Endodermal cell (in vitro differentiated cells): ENCODE measurements around the gene ALDH6A1. TPM values are rescaled to one million over a fixed set of nuclear protein-coding genes. Genes with fewer than 3 reads are reported as not detected.

Experiments
- DNase-seq: peaks from one replicate; pipeline ENCODE4 v3.0.0-alpha.2; 2017
- H3K27ac ChIP-seq: 2 replicates; pipeline ENCODE4 v1.5.1; 2013; ENCODE audit warnings: mild to moderate bottlenecking, low read depth, low read length, moderate library complexity
- H3K27me3 ChIP-seq: 2 replicates; pipeline ENCODE4 v1.6.1; 2013; ENCODE audit warnings: mild to moderate bottlenecking, low read length, moderate library complexity; ENCODE audit not compliant: insufficient read depth, control insufficient read depth, poor library complexity, severe bottlenecking
- H3K36me3 ChIP-seq: 2 replicates; pipeline ENCODE4 v1.7.0; 2013; ENCODE audit warnings: mild to moderate bottlenecking, low read length, moderate library complexity; ENCODE audit not compliant: control insufficient read depth, insufficient read depth
- H3K4me1 ChIP-seq: one replicate; pipeline ENCODE4 v1.7.0; 2013; ENCODE audit warnings: low read length; ENCODE audit not compliant: control insufficient read depth, insufficient read depth
- H3K4me3 ChIP-seq: 2 replicates; pipeline ENCODE4 v1.5.1; 2013; ENCODE audit warnings: mild to moderate bottlenecking, low read length, moderate library complexity
- H3K9ac ChIP-seq: 2 replicates; pipeline ENCODE4 v1.6.1; 2013; ENCODE audit warnings: mild to moderate bottlenecking, low read length, moderate library complexity; ENCODE audit not compliant: poor library complexity, severe bottlenecking; ENCODE audit errors: extremely low read depth
- H3K9me3 ChIP-seq: 2 replicates; pipeline ENCODE4 v1.6.1; 2013; ENCODE audit warnings: mild to moderate bottlenecking, low read length, moderate library complexity; ENCODE audit not compliant: control insufficient read depth
- H3K27ac Mint-ChIP-seq: 2 replicates; pipeline ENCODE4 v1.8.0; 2020; ENCODE audit warnings: mixed read lengths
- H3K27me3 Mint-ChIP-seq: 2 replicates; pipeline ENCODE4 v1.8.0; 2021; ENCODE audit warnings: mild to moderate bottlenecking, mixed read lengths; ENCODE audit not compliant: insufficient read depth
- H3K36me3 Mint-ChIP-seq: 2 replicates; pipeline ENCODE4 v1.8.0; 2020; ENCODE audit warnings: low read depth, mixed read lengths
- H3K4me1 Mint-ChIP-seq: 2 replicates; pipeline ENCODE4 v1.8.0; 2020; ENCODE audit warnings: mixed read lengths
- H3K4me3 Mint-ChIP-seq: 2 replicates; pipeline ENCODE4 v1.8.0; 2020; ENCODE audit warnings: mild to moderate bottlenecking, moderate library complexity, mixed read lengths
- H3K9me3 Mint-ChIP-seq: 2 replicates; pipeline ENCODE4 v1.8.0; 2020; ENCODE audit warnings: mild to moderate bottlenecking, mixed read lengths
- WGBS, 2 experiments: methylation state at CpG; one replicate each; pipeline versions ENCODE4 v1.1.5 to v1.1.7; 2013; ENCODE audit warnings: missing lambda C conversion rate in 2 of 2, mixed read lengths in 1 of 2; ENCODE audit not compliant: insufficient coverage in 1 of 2, insufficient read length in 1 of 2; 5-methylcytosine and 5-hydroxymethylcytosine counted together
- total RNA-seq, 2 donors: library from RNA; stranded (reverse); fragmentation: NEBNext Ultra II Directional in 1 of 2; extraction: Animal tissue kit (Norgen Biotek cat#: 25700) in 1 of 2; gene quantifications; 2 replicates in 1 of 2; 3 replicates in 1 of 2; pipeline ENCODE4 v1.2.1, GENCODE V29; 2021
- TF ChIP-seq, protein P1 (sequence below): fragments of 200-600 bp; sonication (generic); conservative IDR thresholded peaks from 2 replicates; pipeline ENCODE4 v1.5.0; 2021; ENCODE audit warnings: antibody characterized with exemption, mild to moderate bottlenecking

The ALDH6A1 gene
- total RNA-seq, 2 donors from 2014 or later = 62.0 to 66.2 TPM

- Mint-ChIP-seq H3K4me1 (peaks cover 25% of the 10 kb centered on the region), H3K27ac (no peak overlapping the region), H3K27me3 (no peaks in the 10 kb centered on the region), H3K36me3 (peaks cover 6% of the 10 kb centered on the region), H3K9me3 (no peaks in the 10 kb centered on the region), H3K4me3 (no peak overlapping the region)
- Histone ChIP-seq H3K27ac (no peak overlapping the region), H3K27me3 (no peaks in the 10 kb centered on the region), H3K4me1 (peaks cover 4% of the 10 kb centered on the region), H3K9ac (no peak overlapping the region), H3K4me3 (no peak overlapping the region), H3K9me3 (no peaks in the 10 kb centered on the region), H3K36me3 (no peaks in the 10 kb centered on the region)
- TF ChIP-seq, protein P1, sequence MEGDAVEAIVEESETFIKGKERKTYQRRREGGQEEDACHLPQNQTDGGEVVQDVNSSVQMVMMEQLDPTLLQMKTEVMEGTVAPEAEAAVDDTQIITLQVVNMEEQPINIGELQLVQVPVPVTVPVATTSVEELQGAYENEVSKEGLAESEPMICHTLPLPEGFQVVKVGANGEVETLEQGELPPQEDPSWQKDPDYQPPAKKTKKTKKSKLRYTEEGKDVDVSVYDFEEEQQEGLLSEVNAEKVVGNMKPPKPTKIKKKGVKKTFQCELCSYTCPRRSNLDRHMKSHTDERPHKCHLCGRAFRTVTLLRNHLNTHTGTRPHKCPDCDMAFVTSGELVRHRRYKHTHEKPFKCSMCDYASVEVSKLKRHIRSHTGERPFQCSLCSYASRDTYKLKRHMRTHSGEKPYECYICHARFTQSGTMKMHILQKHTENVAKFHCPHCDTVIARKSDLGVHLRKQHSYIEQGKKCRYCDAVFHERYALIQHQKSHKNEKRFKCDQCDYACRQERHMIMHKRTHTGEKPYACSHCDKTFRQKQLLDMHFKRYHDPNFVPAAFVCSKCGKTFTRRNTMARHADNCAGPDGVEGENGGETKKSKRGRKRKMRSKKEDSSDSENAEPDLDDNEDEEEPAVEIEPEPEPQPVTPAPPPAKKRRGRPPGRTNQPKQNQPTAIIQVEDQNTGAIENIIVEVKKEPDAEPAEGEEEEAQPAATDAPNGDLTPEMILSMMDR = no peak
- DNase-seq = no peak
- 87 to 94% methylated on average over 4 of the region's 4 CpGs for WGBS, 2 experiments
Observed at GRCh38 chr14:74080820-74081460, 3.3 kb downstream of the ALDH6A1 start.

DNA sequence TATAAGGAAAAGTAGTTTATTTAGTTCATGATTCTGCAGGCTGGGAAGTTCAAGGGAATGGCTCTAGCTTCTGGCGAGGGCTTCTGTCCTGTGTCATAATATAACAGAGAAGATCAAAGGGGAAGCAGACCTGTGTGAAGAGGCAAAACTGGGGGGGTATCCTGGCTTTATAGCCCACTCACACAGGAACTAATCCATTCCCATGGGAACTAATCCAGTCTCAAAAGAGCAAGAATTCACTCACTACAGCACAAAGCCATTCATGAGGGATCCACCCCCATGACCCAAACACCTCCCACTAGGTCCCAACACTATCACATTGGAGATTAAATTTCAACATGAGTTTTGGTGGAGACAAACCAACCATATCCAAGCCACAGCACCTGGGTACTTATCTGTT, 6.9 kb downstream of the ALDH6A1 start:
- Histone ChIP-seq H3K36me3 (peaks cover 9% of the 10 kb centered on the region), H3K27me3 (no peaks in the 10 kb centered on the region), H3K9ac (no peak overlapping the region), H3K27ac (no peak overlapping the region), H3K4me1 (no peaks in the 10 kb centered on the region), H3K4me3 (no peak overlapping the region), H3K9me3 (no peaks in the 10 kb centered on the region)
- no peak for DNase-seq
- Mint-ChIP-seq H3K9me3 (no peaks in the 10 kb centered on the region), H3K36me3 (peaks cover 13% of the 10 kb centered on the region), H3K27ac (peak overlapping the region; percentile 35), H3K4me1 (peaks cover 10% of the 10 kb centered on the region), H3K27me3 (no peaks in the 10 kb centered on the region), H3K4me3 (no peak overlapping the region)
- TF ChIP-seq, protein P1 = no peak
- 95% methylated on average over 1 of the region's 1 CpG; no CpG with 5 or more reads in 1 of the 2 experiments for WGBS, 2 experiments

GRCh38 chr14:74065746-74066575, 18.3 kb downstream of the ALDH6A1 start:
- H3K4me3 ChIP-seq = no peak overlapping the region
- TF ChIP-seq, protein P1 = no peak
- H3K9me3 ChIP-seq = no peaks in the 10 kb centered on the region
- 100% methylated on average over 1 of the region's 3 CpGs; no CpG with 5 or more reads in 1 of the 2 experiments for WGBS, 2 experiments
- no peaks in the 10 kb centered on the region for H3K27me3 ChIP-seq
- H3K9me3 Mint-ChIP-seq = no peaks in the 10 kb centered on the region
- DNase-seq = no peak
- H3K36me3 Mint-ChIP-seq = peaks cover 58% of the 10 kb centered on the region
- H3K4me3 Mint-ChIP-seq = no peak overlapping the region
- H3K27me3 Mint-ChIP-seq = no peaks in the 10 kb centered on the region
- no peak overlapping the region for H3K27ac Mint-ChIP-seq
- no peak overlapping the region for H3K27ac ChIP-seq
- H3K36me3 ChIP-seq = peaks cover 49% of the 10 kb centered on the region
- H3K9ac ChIP-seq = no peak overlapping the region
- no peaks in the 10 kb centered on the region for H3K4me1 ChIP-seq
- no peaks in the 10 kb centered on the region for H3K4me1 Mint-ChIP-seq
